GM08714 (cell line): ENCODE results near the gene GDI2.

ENCODE experiments used
- H3K4me3 ChIP-seq: fragments of 200-500 bp; sonication (Bioruptor generic); 2 replicates; pipeline ENCODE4 v1.5.1; 2014; ENCODE audit warnings: mild to moderate bottlenecking, low read length, inconsistent platforms
- ZNF274 ChIP-seq: IDR thresholded peaks from 2 replicates; pipeline ENCODE4 v1.6.1; 2012; ENCODE audit warnings: mild to moderate bottlenecking, low read depth, low read length

Gene GDI2

DNA sequence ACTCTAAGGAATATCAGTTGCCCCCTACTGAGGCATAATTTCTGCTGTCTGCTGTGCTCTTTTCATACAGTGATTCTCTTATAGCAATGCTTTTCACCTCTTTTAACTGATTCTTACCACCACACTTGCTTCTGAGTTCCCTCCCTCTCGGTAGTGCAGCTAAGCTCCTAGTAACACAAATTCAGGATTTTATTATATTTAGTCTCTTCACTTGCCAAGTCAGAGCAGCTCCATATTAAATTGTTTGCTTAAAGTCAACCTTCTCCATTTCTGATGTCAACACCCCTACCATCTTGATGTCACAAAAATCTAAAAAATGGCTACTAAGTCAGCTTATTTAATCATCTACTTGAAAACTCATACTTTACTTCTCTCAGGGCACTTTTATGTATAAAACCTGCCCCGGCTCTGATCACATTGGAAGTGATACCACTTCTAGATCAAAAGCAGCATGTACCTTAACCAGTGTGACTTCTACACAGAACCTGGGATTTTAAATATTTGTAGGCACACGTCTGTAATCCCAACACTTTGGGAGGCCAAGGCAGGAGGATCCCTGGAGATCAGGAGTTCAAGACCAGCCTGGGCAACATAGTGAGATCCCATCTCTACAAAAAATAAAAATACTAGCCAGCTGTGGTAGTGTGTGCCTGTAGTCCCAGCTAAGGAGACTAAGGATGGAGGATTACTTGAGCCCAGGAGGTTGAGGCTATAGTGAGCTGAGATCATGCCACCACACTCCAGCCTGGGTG lies 55.3 kb downstream of the GDI2 start:
- no peak for TF ChIP-seq ZNF274
- no peak overlapping the region for H3K4me3 ChIP-seq

GRCh38 chr10:5752301-5752871 lies 60.8 kb downstream of the GDI2 start:
- TF ChIP-seq ZNF274 = no peak
- no peak overlapping the region for H3K4me3 ChIP-seq

DNA sequence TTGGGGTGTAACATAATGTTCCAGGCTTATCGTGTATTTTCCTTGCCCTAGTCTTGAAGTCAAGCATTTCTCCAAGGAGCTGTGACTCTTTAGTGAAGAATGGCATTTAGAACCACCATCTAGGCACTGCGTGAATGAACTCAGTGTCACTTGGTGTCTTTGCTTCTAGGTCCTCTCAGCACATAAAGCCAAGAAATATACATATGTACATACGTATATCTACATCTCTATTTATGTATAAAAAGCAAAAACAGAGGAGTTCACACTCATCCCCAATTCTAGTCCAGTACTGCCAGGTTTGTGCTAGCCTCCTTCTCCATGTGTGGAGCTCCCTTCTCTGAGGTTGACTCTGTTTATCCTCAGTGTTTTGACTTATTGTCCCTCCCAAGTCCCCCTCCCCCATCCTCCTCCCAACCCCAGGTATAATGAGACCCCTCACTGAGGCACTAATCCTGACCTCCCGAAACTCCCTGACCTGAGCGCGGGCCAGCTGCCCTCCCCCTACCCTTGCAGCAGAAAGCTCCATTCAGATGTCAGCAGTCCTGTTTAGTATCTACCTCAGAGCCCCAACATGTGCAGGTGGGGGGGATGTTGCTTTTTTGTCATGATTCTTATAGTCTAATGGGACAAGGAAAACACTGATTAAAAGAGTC lies 61.5 kb downstream of the GDI2 start:
- H3K4me3 ChIP-seq = no peak overlapping the region
- no peak for TF ChIP-seq ZNF274

- no peak for TF ChIP-seq ZNF274
- no peak overlapping the region for H3K4me3 ChIP-seq
These were observed 64.8 kb downstream of the GDI2 start for GRCh38 chr10:5748394-5748803.

GRCh38 chr10:5746197-5746596 lies 67.0 kb downstream of the GDI2 start:
- H3K4me3 ChIP-seq = no peak overlapping the region
- TF ChIP-seq ZNF274 = no peak

- TF ChIP-seq ZNF274 = no peak
- no peak overlapping the region for H3K4me3 ChIP-seq
These were observed 68.4 kb downstream of the GDI2 start for GRCh38 chr10:5744849-5745248.

DNA sequence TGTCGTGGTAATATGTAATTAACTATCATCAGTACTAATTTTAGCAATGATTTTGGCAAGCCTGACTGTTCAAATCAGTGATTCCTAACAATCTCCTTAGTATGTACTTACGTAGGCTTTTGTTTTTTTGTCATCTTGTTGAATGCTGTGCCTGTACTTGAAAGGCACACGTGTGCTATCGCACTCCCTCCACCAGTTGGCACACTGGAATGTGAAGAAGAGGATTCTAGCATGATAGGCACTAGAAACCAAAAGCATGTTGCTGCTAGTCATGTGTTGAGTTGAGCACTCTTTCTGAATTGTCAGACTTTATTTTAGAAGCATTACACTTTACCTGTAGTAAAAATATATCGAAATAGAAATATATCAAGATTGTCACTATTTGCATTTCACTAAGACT lies 69.5 kb downstream of the GDI2 start:
- no peak for TF ChIP-seq ZNF274
- H3K4me3 ChIP-seq = no peak overlapping the region

- H3K4me3 ChIP-seq = no peak overlapping the region
- no peak for TF ChIP-seq ZNF274
These were observed 71.1 kb downstream of the GDI2 start for GRCh38 chr10:5742116-5742515.

DNA sequence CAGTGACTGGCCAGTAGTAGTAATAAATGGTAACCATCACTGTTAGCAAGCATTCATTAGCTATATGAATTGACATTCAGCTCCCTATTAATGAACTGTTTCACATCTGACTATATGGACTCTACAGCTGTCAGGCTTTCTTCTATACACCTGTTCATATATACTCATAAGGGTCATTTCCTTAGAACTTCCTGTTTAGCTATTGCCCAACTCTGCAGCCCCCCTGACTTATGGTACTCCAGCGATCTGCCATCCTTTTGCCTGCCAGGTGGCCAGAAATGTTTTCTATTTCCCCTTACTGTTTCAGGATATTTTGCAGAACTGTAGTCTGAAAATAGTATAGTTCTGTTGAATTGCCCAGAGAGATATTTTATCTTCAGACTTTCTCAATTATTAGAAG lies 72.0 kb downstream of the GDI2 start:
- H3K4me3 ChIP-seq = no peak overlapping the region
- no peak for TF ChIP-seq ZNF274

DNA sequence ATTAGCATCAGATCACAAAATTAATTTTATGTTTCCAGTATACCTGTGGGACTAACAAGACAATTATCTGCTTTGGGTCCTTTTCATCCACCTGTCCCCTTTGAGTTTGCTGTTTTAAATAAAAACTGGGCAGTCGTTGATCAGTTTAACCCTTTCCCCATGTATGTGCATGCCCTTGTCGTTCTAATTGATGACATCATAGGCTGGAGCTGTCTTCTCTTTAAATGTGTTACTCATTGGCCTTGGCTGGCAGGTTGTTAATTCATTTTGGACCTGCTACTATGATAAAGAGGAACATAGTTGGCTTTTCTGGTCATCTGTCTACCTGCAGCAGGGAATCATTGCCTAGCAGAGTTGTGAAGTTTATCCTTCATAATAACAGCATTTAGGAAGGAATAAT lies 74.8 kb downstream of the GDI2 start:
- no peak overlapping the region for H3K4me3 ChIP-seq
- no peak for TF ChIP-seq ZNF274

DNA sequence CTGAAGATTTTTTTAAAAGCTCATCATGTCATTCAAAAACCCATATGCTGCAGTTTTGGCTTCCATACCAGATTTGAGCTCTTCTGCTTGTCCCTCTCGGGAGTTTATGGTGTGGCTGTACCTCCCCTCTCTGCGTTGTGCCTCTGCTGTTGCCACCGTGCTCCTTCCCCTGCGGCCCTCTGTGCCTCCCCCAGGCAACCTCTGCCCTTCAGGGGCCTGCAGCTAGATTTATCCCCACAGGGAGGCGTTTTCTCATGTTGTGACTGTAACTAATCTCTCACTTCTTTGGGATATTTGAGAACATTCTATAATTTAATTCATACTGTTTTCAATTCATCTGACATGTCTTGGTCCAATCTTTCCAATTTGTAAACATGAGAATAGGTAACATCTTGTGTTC lies 75.9 kb downstream of the GDI2 start:
- TF ChIP-seq ZNF274 = no peak

DNA sequence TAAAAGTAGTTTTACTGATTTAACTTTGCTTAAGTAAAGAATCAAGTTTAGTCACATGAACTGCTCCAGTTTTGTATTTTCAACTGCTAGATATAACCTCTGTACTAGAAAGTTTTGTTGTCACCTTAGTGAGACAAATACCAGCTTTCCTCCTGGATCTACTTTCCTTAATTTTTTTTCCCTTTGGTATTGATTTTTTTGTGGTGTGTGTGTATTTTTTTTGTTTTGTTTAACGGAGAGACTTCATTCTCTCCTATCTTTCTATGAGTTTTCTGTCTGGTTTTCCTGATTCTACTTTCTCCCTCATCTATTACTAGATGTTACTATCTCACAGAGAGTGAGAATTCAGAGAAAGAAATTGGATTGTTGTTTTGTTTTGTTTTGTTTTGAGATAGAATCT lies 76.6 kb downstream of the GDI2 start:
- TF ChIP-seq ZNF274 = no peak
- H3K4me3 ChIP-seq = no peak overlapping the region

More for the DNA sequence above, 75.9 kb downstream of the GDI2 start:
- no peak overlapping the region for H3K4me3 ChIP-seq

- H3K4me3 ChIP-seq = no peak overlapping the region
- no peak for TF ChIP-seq ZNF274
These were observed 78.1 kb downstream of the GDI2 start for GRCh38 chr10:5735119-5735518.

- no peak overlapping the region for H3K4me3 ChIP-seq
- TF ChIP-seq ZNF274 = no peak
These were observed 81.1 kb downstream of the GDI2 start for GRCh38 chr10:5732141-5732540.

- no peak for TF ChIP-seq ZNF274
- no peak overlapping the region for H3K4me3 ChIP-seq
These were observed 81.7 kb downstream of the GDI2 start for GRCh38 chr10:5731559-5731958.
